ENCODE data around the gene ABHD1. TPM values are rescaled to one million over a fixed set of nuclear protein-coding genes. Genes with fewer than 3 reads are reported as not detected.

ABHD1 gene
- total RNA-seq, 2 donors from 2014 or later: 4.1 to 7.0 TPM

- Histone ChIP-seq H3K27me3 (replicated peaks; ENCODE audit: insufficient read depth) (no peaks in the 10 kb centered on the region), H3K4me1 (replicated peaks) (peaks cover 7% of the 10 kb centered on the region), H3K9me3 (no peaks in the 10 kb centered on the region), H3K36me3 (no peaks in the 10 kb centered on the region), H3K27ac (peak overlapping the region in 1 of 2 donors; percentile 82), H3K4me3 (no peak overlapping the region)
- 88% methylated on average over 34 of the region's 38 CpGs for WGBS
- TF ChIP-seq CTCF (IDR thresholded peaks at IDR 0.05) (no peak), POLR2AphosphoS5 (IDR thresholded peaks at IDR 0.05) (no peak), POLR2A (IDR thresholded peaks at IDR 0.05) (no peak)
- no peak for DNase-seq (ENCODE audit: low spot score)
- intact Hi-C loops (cut with DNase I): loop anchor here (5.0 kb wide), 1 partner anchor 50 kb away; the partner anchor contains the start of gene TMEM214
Observed at GRCh38 chr2:27081984-27082772, 41.4 kb upstream of the ABHD1 start.

- intact Hi-C loops (cut with DNase I): loop anchor here (5.0 kb wide), 1 partner anchor 51 kb away; the partner anchor contains the start of gene TMEM214
- H3K4me1 ChIP-seq (replicated peaks): peaks cover 7% of the 10 kb centered on the region
- DNase-seq (ENCODE audit: low spot score): no peak
Observed at GRCh38 chr2:27082773-27083409, 40.7 kb upstream of the ABHD1 start.

DNA sequence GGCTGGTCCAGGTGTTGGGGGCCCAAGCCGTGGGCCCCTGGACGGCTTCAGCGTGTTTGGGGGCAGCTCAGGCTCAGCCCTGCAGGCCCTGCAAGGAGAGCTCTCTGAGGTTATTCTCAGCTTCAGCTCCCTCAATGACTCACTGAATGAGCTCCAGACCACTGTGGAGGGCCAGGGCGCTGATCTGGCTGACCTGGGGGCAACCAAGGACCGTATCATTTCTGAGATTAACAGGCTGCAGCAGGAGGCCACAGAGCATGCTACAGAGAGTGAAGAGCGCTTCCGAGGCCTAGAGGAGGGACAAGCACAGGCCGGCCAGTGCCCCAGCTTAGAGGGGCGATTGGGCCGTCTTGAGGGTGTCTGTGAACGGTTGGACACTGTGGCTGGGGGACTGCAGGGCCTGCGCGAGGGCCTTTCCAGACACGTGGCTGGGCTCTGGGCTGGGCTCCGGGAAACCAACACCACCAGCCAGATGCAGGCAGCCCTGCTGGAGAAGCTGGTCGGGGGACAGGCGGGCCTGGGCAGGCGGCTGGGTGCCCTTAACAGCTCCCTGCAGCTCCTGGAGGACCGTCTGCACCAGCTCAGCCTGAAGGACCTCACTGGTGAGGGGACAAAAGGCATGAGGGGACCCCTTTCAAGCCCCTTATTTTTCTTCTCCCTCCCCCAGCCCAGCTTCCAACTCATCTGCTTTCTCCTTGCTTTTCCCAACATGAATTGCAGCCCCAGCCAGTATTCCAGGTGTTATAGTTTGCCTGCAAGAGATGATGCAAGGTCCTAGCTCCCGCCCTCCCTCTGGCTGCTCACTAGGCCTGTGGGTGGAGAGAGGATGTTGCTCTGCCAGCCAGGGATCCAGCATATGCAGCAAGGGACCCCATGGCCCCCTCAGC lies 40.0 kb upstream of the ABHD1 start:
- TF ChIP-seq CTCF (IDR thresholded peaks at IDR 0.05) (no peak), POLR2A (IDR thresholded peaks at IDR 0.05) (no peak), POLR2AphosphoS5 (IDR thresholded peaks at IDR 0.05) (no peak)
- intact Hi-C loops (cut with DNase I): loop anchor here (5.0 kb wide), 1 partner anchor 51 kb away; the partner anchor contains the start of gene TMEM214
- H3K4me1 ChIP-seq (replicated peaks): peaks cover 7% of the 10 kb centered on the region

More at GRCh38 chr2:27082773-27083409, 40.7 kb upstream of the ABHD1 start:
- Histone ChIP-seq H3K9me3 (no peaks in the 10 kb centered on the region), H3K4me3 (no peak overlapping the region), H3K36me3 (no peaks in the 10 kb centered on the region), H3K27ac (no peak overlapping the region), H3K27me3 (replicated peaks; ENCODE audit: insufficient read depth) (no peaks in the 10 kb centered on the region)
- TF ChIP-seq POLR2A (IDR thresholded peaks at IDR 0.05) (no peak), POLR2AphosphoS5 (IDR thresholded peaks at IDR 0.05) (no peak), CTCF (IDR thresholded peaks at IDR 0.05) (no peak)
- WGBS: 82% methylated on average over 22 of the region's 27 CpGs

GRCh38 chr2:27084297-27085061 lies 39.1 kb upstream of the ABHD1 start:
- no peaks in the 10 kb centered on the region for H3K9me3 ChIP-seq
- DNase-seq (ENCODE audit: low spot score): no peak
- TF ChIP-seq CTCF (IDR thresholded peaks at IDR 0.05) (no peak), POLR2AphosphoS5 (IDR thresholded peaks at IDR 0.05) (no peak), POLR2A (IDR thresholded peaks at IDR 0.05) (no peak)
- intact Hi-C loops (cut with DNase I): loop anchor here (5.0 kb wide), 2 partner anchors 52 to 122 kb away; partner anchors contain the start of gene TMEM214
- no peaks in the 10 kb centered on the region for H3K27me3 ChIP-seq (replicated peaks; ENCODE audit: insufficient read depth)
- WGBS: 78% methylated on average over 6 of the region's 6 CpGs
- no peak overlapping the region for H3K27ac ChIP-seq
- H3K4me1 ChIP-seq (replicated peaks): peaks cover 7% of the 10 kb centered on the region
- H3K36me3 ChIP-seq: no peaks in the 10 kb centered on the region
- H3K4me3 ChIP-seq: no peak overlapping the region

More for the DNA sequence above, 40.0 kb upstream of the ABHD1 start:
- no peaks in the 10 kb centered on the region for H3K36me3 ChIP-seq
- no peaks in the 10 kb centered on the region for H3K9me3 ChIP-seq
- no peak overlapping the region for H3K27ac ChIP-seq
- H3K27me3 ChIP-seq (replicated peaks; ENCODE audit: insufficient read depth): no peaks in the 10 kb centered on the region
- no peak overlapping the region for H3K4me3 ChIP-seq
- 80% methylated on average over 20 of the region's 20 CpGs for WGBS
- no peak for DNase-seq (ENCODE audit: low spot score)

All from prostate gland (tissue), 2 donors.